Gastroesophageal sphincter (tissue), 3 donors: ENCODE data around the gene SLMAP.

Experiments
- CTCF ChIP-seq, 4 experiments: fragments of 200-600 bp in 2 of 4; fragments of 450-650 bp in 2 of 4; sonication (generic) in 1 of 4; IDR thresholded peaks; one replicate each; pipeline ENCODE4 v1.5.1; 2017 to 2019; ENCODE audit warnings: antibody characterized with exemption in 4 of 4, mild to moderate bottlenecking in 2 of 4, moderate library complexity in 2 of 4
- EP300 ChIP-seq: sonication (generic); formaldehyde crosslinking; IDR thresholded peaks from one replicate; pipeline ENCODE4 v1.6.1; 2017; ENCODE audit warnings: antibody characterized with exemption, mild to moderate bottlenecking
- POLR2A ChIP-seq, 2 donors: fragments of 450-650 bp; IDR thresholded peaks; one replicate each; pipeline ENCODE4 v1.6.1; 2017; ENCODE audit warnings: antibody characterized with exemption in 2 of 2, mild to moderate bottlenecking in 2 of 2, moderate library complexity in 1 of 2

GRCh38 chr3:57822686-57823085, 66.6 kb downstream of the SLMAP start:
- TF ChIP-seq CTCF (IDR thresholded peaks at IDR 0.05) (no peak), POLR2A (IDR thresholded peaks at IDR 0.05) (no peak), EP300 (no peak)
